Esophagus squamous epithelium (tissue), 4 donors: ENCODE results near the gene NAIP.
"Not testable (repeated sequence)": the region's sequence is repeated elsewhere in the genome, so short reads cannot be mapped to it uniquely, and the experiment has no call there.

Source experiments
- POLR2A ChIP-seq, 4 donors: fragments of 450-650 bp; IDR thresholded peaks; one replicate each; pipeline ENCODE4 v1.6.1; 2017; ENCODE audit warnings: antibody characterized with exemption in 4 of 4, mild to moderate bottlenecking in 4 of 4, moderate library complexity in 3 of 4
- TF ChIP-seq, protein P1 (sequence below), 6 experiments: fragments of 450-650 bp in 4 of 6; fragments of 200-600 bp in 2 of 6; sonication (generic) in 2 of 6; IDR thresholded peaks; one replicate each; pipeline ENCODE4 v1.5.1; 2016 to 2019; ENCODE audit warnings: antibody characterized with exemption in 6 of 6, mild to moderate bottlenecking in 4 of 6, moderate library complexity in 4 of 6

DNA sequence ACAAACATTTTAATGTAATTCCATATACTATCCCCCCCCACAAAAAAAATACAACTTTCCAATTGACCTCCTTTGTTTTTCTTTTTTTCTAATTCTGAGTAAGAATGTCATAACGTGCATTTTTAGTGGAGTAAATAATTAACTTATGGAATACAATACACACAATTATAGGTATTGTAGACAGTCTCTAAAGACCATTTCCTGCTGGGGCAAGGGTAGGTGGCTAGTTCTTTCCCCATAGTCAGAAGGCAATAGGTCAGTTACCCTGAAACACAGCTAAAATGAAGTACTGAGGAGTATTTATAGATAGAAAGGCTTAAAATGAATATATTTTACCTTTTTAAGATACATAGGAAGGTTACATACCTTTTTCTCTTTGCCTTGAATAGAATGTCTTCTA, 36.2 kb upstream of the NAIP start:
- TF ChIP-seq, protein P1, sequence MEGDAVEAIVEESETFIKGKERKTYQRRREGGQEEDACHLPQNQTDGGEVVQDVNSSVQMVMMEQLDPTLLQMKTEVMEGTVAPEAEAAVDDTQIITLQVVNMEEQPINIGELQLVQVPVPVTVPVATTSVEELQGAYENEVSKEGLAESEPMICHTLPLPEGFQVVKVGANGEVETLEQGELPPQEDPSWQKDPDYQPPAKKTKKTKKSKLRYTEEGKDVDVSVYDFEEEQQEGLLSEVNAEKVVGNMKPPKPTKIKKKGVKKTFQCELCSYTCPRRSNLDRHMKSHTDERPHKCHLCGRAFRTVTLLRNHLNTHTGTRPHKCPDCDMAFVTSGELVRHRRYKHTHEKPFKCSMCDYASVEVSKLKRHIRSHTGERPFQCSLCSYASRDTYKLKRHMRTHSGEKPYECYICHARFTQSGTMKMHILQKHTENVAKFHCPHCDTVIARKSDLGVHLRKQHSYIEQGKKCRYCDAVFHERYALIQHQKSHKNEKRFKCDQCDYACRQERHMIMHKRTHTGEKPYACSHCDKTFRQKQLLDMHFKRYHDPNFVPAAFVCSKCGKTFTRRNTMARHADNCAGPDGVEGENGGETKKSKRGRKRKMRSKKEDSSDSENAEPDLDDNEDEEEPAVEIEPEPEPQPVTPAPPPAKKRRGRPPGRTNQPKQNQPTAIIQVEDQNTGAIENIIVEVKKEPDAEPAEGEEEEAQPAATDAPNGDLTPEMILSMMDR (IDR thresholded peaks at IDR 0.05): not testable (repeated sequence)
- TF ChIP-seq POLR2A (IDR thresholded peaks at IDR 0.05): not testable (repeated sequence)
